Heart right ventricle (tissue), 16 donors: ENCODE data around the gene ITGAD. TPM values are rescaled to one million over a fixed set of nuclear protein-coding genes. Genes with fewer than 3 reads are reported as not detected.
"Not testable (repeated sequence)": the region's sequence is repeated elsewhere in the genome, so short reads cannot be mapped to it uniquely, and the experiment has no call there.

ENCODE experiments used
- ATAC-seq, 8 donors: fragments of 200-7000 bp; cut with Tn5 transposase; one replicate each; pipeline ENCODE4 v1.9.1; 2020; ENCODE audit warnings: mild to moderate bottlenecking in 8 of 8, moderate library complexity in 8 of 8, moderate number of reproducible peaks in 1 of 8
- DNase-seq, 2 donors: peaks; one replicate each; pipeline ENCODE4 v3.0.0-alpha.2; 2020
- H3K27ac ChIP-seq, 10 donors: fragments of 200-600 bp; sonication (generic) in 2 of 10; one replicate each; pipeline versions ENCODE4 v1.5.0 to v1.8.0; 2020 to 2022; ENCODE audit warnings: mild to moderate bottlenecking in 3 of 10
- H3K27me3 ChIP-seq, 7 donors: fragments of 200-600 bp; one replicate each; pipeline ENCODE4 v1.8.0; 2021 to 2022; ENCODE audit warnings: mild to moderate bottlenecking in 2 of 7
- H3K36me3 ChIP-seq, 9 donors: fragments of 200-600 bp; sonication (generic) in 1 of 9; one replicate each; pipeline versions ENCODE4 v1.5.0 to v1.8.0; 2020 to 2022; ENCODE audit warnings: mild to moderate bottlenecking in 2 of 9
- H3K4me1 ChIP-seq, 9 donors: fragments of 200-600 bp; sonication (generic) in 1 of 9; one replicate each; pipeline versions ENCODE4 v1.5.0 to v1.8.0; 2020 to 2022; ENCODE audit warnings: mild to moderate bottlenecking in 4 of 9
- H3K4me3 ChIP-seq, 10 donors: fragments of 200-600 bp; sonication (generic) in 2 of 10; one replicate each; pipeline versions ENCODE4 v1.5.0 to v1.8.0; 2020 to 2022; ENCODE audit warnings: mild to moderate bottlenecking in 7 of 10, moderate library complexity in 2 of 10
- H3K9me3 ChIP-seq, 11 donors: fragments of 200-600 bp in 10 of 11; sonication (generic) in 2 of 11; one replicate each; pipeline versions ENCODE4 v1.5.0 to v1.8.0; 2013 to 2022; ENCODE audit warnings: mild to moderate bottlenecking in 2 of 11, control low read depth in 1 of 11, moderate library complexity in 1 of 11
- CTCF ChIP-seq, 9 donors: fragments of 200-600 bp; sonication (generic) in 2 of 9; IDR thresholded peaks; one replicate each; pipeline versions ENCODE4 v1.5.0 to v1.8.0; 2021 to 2022; ENCODE audit warnings: antibody characterized with exemption in 9 of 9, mild to moderate bottlenecking in 5 of 9, moderate library complexity in 1 of 9
- WGBS, 2 donors: extraction: QIAGEN DNeasy Blood & Tissue Kit; methylation state at CpG; one replicate each; pipeline ENCODE4 v1.1.7; 2013; ENCODE audit warnings: inconsistent platforms in 1 of 2; 5-methylcytosine and 5-hydroxymethylcytosine counted together
- intact Hi-C, 10 donors: fragments of 100-400 bp; cut with DNase I; formaldehyde crosslinking; loops; one replicate each; pipeline versions ENCODE4 v1.11.1 to v1.14.2; 2022
- polyA plus RNA-seq, 2 donors: library from polyadenylated mRNA; stranded (reverse); fragments of 200-250 nt; gene quantifications; one replicate each; pipeline ENCODE4 v1.2.3, GENCODE V29; 2013
- total RNA-seq, 10 donors: library from RNA; stranded (reverse); fragmentation: NEBNext Ultra II Directional in 3 of 10; extraction: Animal tissue kit (Norgen Biotek cat#: 25700) in 3 of 10; gene quantifications; one replicate each; pipeline versions ENCODE4 v1.2.1 to v1.2.4, GENCODE V29; 2021 to 2023
- donor health status: Arrhythmogenic right ventricular cardiomyopathy.
- donor health status: ischemic (EF 13 %, LVEDD 7.1; RV severe dilation, severe dysfunction).
- donor health status: healthy with polysubstance abuse.
- donor health status: DM: no; HTN: yes; CAD: no.
- donor health status: DM: no; HTN: no; CAD: no.
- donor health status: ischemic (EF 25% LVEDD 6.9; RV normal size, moderate dysfunction).
- donor health status: ischemic (EF 25% LVEDD 5.7; RV mildly dilated, moderate dysfunction).
- donor health status: healthy.
- donor health status: DM: yes; HTN: yes; CAD: no.
- donor health status: Ischemic cardiomyopathy.
- donor health status: ischemic (EF 35%, LVEDD 5.7; RV mildly dilated, moderate dysfunction).
- donor health status: nonischemic (EF 11% LVEDD 7.7; RV severe dilation, severe dysfunction).
- donor health status: DM: yes; HTN: yes; CAD: no.
- donor health status: PGD.
- donor health status: ischemic (EF 29% LVEDD 5.4; RV normal size, mild dysfunction).
- donor health status: nonischemic (EF 23%, LVEDD 6.1; RV moderate dilation, normal function).

ITGAD gene
- total and polyA plus RNA-seq, 12 donors: 0.01 to 0.39 TPM; not detected in 10

- H3K4me1 ChIP-seq: no peaks in the 10 kb centered on the region
- H3K4me3 ChIP-seq: no peak overlapping the region
- no peaks in the 10 kb centered on the region for H3K9me3 ChIP-seq
- 77 to 80% methylated on average over 4 of the region's 4 CpGs for WGBS, 2 donors
- intact Hi-C loops: no loop called here
- ATAC-seq (no peak), DNase-seq (no peak)
- no peak for TF ChIP-seq CTCF (IDR thresholded peaks at IDR 0.05)
- no peak overlapping the region for H3K27ac ChIP-seq
- H3K36me3 ChIP-seq: no peaks in the 10 kb centered on the region
- H3K27me3 ChIP-seq: peaks cover 0 to 11% (median 0%) of the 10 kb centered on the region in 7 donors
Observed at GRCh38 chr16:31414706-31415105, 21.6 kb downstream of the ITGAD start.

GRCh38 chr16:31416371-31416770 lies 23.2 kb downstream of the ITGAD start:
- Histone ChIP-seq H3K27me3 (peaks cover 0 to 6% (median 0%) of the 10 kb centered on the region in 7 donors), H3K27ac (no peak overlapping the region), H3K4me1 (no peaks in the 10 kb centered on the region), H3K4me3 (no peak overlapping the region), H3K36me3 (no peaks in the 10 kb centered on the region), H3K9me3 (no peaks in the 10 kb centered on the region)
- TF ChIP-seq CTCF (IDR thresholded peaks at IDR 0.05): no peak
- ATAC-seq (no peak), DNase-seq (no peak)
- WGBS, 2 donors: 77 to 84% methylated on average over 11 of the region's 11 CpGs
- intact Hi-C loops: no loop called here

- H3K27me3 ChIP-seq, ATAC-seq, H3K4me1 ChIP-seq, H3K27ac ChIP-seq, H3K9me3 ChIP-seq, H3K36me3 ChIP-seq, DNase-seq, intact Hi-C loops, H3K4me3 ChIP-seq: not testable (repeated sequence)
- WGBS, 2 donors: 86 to 87% methylated on average over 2 of the region's 2 CpGs
Observed at GRCh38 chr16:31417036-31417435, 23.9 kb downstream of the ITGAD start.

- H3K27ac ChIP-seq: no peak overlapping the region
- intact Hi-C loops: no loop called here
- H3K4me3 ChIP-seq: no peak overlapping the region
- H3K9me3 ChIP-seq: no peaks in the 10 kb centered on the region
- ATAC-seq (no peak), DNase-seq (no peak)
- H3K27me3 ChIP-seq: peaks cover 0 to 2% (median 0%) of the 10 kb centered on the region in 7 donors
- no peaks in the 10 kb centered on the region for H3K4me1 ChIP-seq
- no peak for TF ChIP-seq CTCF (IDR thresholded peaks at IDR 0.05)
- no peaks in the 10 kb centered on the region for H3K36me3 ChIP-seq
- 87 to 96% methylated on average over 5 of the region's 5 CpGs for WGBS, 2 donors
Observed at GRCh38 chr16:31417916-31418315, 24.8 kb downstream of the ITGAD start.

GRCh38 chr16:31420037-31420436 lies 26.9 kb downstream of the ITGAD start:
- Histone ChIP-seq H3K27ac (no peak overlapping the region), H3K27me3 (peaks cover 0 to 3% (median 0%) of the 10 kb centered on the region in 7 donors), H3K36me3 (no peaks in the 10 kb centered on the region), H3K4me1 (peaks cover 0 to 11% (median 0%) of the 10 kb centered on the region in 9 donors), H3K9me3 (no peaks in the 10 kb centered on the region), H3K4me3 (no peak overlapping the region)
- intact Hi-C loops: no loop called here
- no peak for DNase-seq
- no peak for ATAC-seq
- TF ChIP-seq CTCF (IDR thresholded peaks at IDR 0.05): no peak
- WGBS, 2 donors: 80 to 89% methylated on average over 3 of the region's 3 CpGs
